IMR-90 (cell line): ENCODE measurements around the gene PDGFC. TPM values are rescaled to one million over a fixed set of nuclear protein-coding genes. Genes with fewer than 3 reads are reported as not detected.

Experiments used
- ATAC-seq: fragments of 200-7000 bp; cut with Tn5 transposase; 2 replicates; pipeline ENCODE4 v1.9.1; 2020; ENCODE audit warnings: low read depth, mild to moderate bottlenecking, moderate library complexity
- BruUV-seq: library from RNA; stranded (reverse); fragments of 400-500 nt; replicated peaks from 2 replicates; lab custom pipeline; 2021; lab: Mats Ljungman, UMichigan
- CTCF ChIA-PET: fragments of 300-600 bp; formaldehyde crosslinking; extraction: SDS; loops from one replicate; lab custom pipeline; 2021; ENCODE audit warnings: antibody characterized with exemption; lab: Yijun Ruan, JAX
- POLR2A ChIA-PET: fragments of 300-600 bp; sonication (Branson Sonifier 250); formaldehyde crosslinking; loops from one replicate; lab custom pipeline; 2022; ENCODE audit warnings: antibody characterized with exemption; ENCODE audit not compliant: unreplicated experiment; lab: Charles Lee
- DNase-seq: peaks from one replicate; pipeline ENCODE4 v3.0.0; 2013
- H2AFZ ChIP-seq: replicated peaks from 2 replicates; pipeline ENCODE3; 2013; ENCODE audit warnings: low read length, mild to moderate bottlenecking; ENCODE audit not compliant: poor library complexity
- H2AK5ac ChIP-seq: 2 replicates; pipeline ENCODE4 v1.6.1; 2013; ENCODE audit warnings: low read depth, low read length, inconsistent platforms
- H2AK9ac ChIP-seq: replicated peaks from 2 replicates; pipeline ENCODE3; 2013; ENCODE audit warnings: mild to moderate bottlenecking, low read depth, low read length, moderate library complexity; ENCODE audit not compliant: poor library complexity
- H2BK120ac ChIP-seq: 2 replicates; pipeline ENCODE4 v1.6.1; 2013; ENCODE audit warnings: low read depth, low read length, inconsistent platforms
- H2BK15ac ChIP-seq: 3 replicates; pipeline ENCODE4 v1.6.1; 2013; ENCODE audit warnings: low read depth, low read length, inconsistent platforms
- H2BK20ac ChIP-seq: 2 replicates; pipeline ENCODE4 v1.6.1; 2013; ENCODE audit warnings: low read depth, mild to moderate bottlenecking, inconsistent platforms, low read length, moderate library complexity
- H2BK5ac ChIP-seq: 2 replicates; pipeline ENCODE4 v1.6.1; 2013; ENCODE audit warnings: mild to moderate bottlenecking, low read depth, low read length, inconsistent platforms; ENCODE audit not compliant: poor library complexity, severe bottlenecking
- H3K14ac ChIP-seq: replicated peaks from 2 replicates; pipeline ENCODE4 v1.6.1; 2013; ENCODE audit warnings: low read depth, low read length, inconsistent platforms
- H3K18ac ChIP-seq: 2 replicates; pipeline ENCODE4 v1.6.1; 2013; ENCODE audit warnings: low read depth, low read length, control low read depth
- H3K23ac ChIP-seq: 2 replicates; pipeline ENCODE4 v1.6.1; 2013; ENCODE audit warnings: low read depth, low read length, inconsistent platforms
- H3K27ac ChIP-seq: 2 replicates; pipeline ENCODE4 v1.5.1; 2013; ENCODE audit warnings: mild to moderate bottlenecking, control low read depth, low read length; ENCODE audit not compliant: insufficient read depth
- H3K27me3 ChIP-seq: 2 replicates; pipeline ENCODE4 v1.6.1; 2013; ENCODE audit warnings: low read length; ENCODE audit not compliant: control insufficient read depth, insufficient read depth
- H3K36me3 ChIP-seq: 2 replicates; pipeline ENCODE4 v1.6.1; 2013; ENCODE audit warnings: low read length, mixed read lengths; ENCODE audit not compliant: control insufficient read depth, insufficient read depth
- H3K4ac ChIP-seq: 2 replicates; pipeline ENCODE4 v1.6.1; 2013; ENCODE audit warnings: low read depth, low read length, inconsistent platforms
- H3K4me1 ChIP-seq: 2 replicates; pipeline ENCODE4 v1.6.1; 2013; ENCODE audit warnings: low read length, mixed read lengths; ENCODE audit not compliant: control insufficient read depth, insufficient read depth
- H3K4me2 ChIP-seq: 2 replicates; pipeline ENCODE4 v1.6.1; 2013; ENCODE audit warnings: low read depth, mild to moderate bottlenecking, control low read depth, low read length, moderate library complexity
- H3K4me3 ChIP-seq: 2 replicates; pipeline ENCODE4 v1.5.1; 2013; ENCODE audit warnings: low read depth, mild to moderate bottlenecking, control low read depth, low read length, moderate library complexity; ENCODE audit not compliant: insufficient read depth
- H3K56ac ChIP-seq: 2 replicates; pipeline ENCODE4 v1.6.1; 2013; ENCODE audit warnings: low read length, inconsistent platforms; ENCODE audit not compliant: insufficient read depth; ENCODE audit errors: extremely low read depth
- H3K79me1 ChIP-seq, 2 experiments: 2 replicates each; pipeline ENCODE4 v1.6.1; 2013; ENCODE audit warnings: low read length in 2 of 2, inconsistent platforms in 1 of 2, low read depth in 1 of 2
- H3K9ac ChIP-seq: 2 replicates; pipeline ENCODE4 v1.6.1; 2013; ENCODE audit warnings: low read depth, low read length, control low read depth
- H3K9me1 ChIP-seq: 2 replicates; pipeline ENCODE4 v1.6.1; 2013; ENCODE audit warnings: low read length, inconsistent platforms; ENCODE audit not compliant: insufficient read depth
- H3K9me3 ChIP-seq: 2 replicates; pipeline ENCODE4 v1.6.1; 2013; ENCODE audit warnings: low read length; ENCODE audit not compliant: control insufficient read depth, insufficient read depth
- H4K20me1 ChIP-seq: 2 replicates; pipeline ENCODE4 v1.6.1; 2013; ENCODE audit warnings: low read length, inconsistent platforms; ENCODE audit not compliant: insufficient read depth
- H4K5ac ChIP-seq: 2 replicates; pipeline ENCODE4 v1.6.1; 2013; ENCODE audit warnings: mild to moderate bottlenecking, low read depth, low read length, control low read depth
- H4K8ac ChIP-seq, 2 experiments: 2 replicates each; pipeline ENCODE4 v1.6.1; 2013; ENCODE audit warnings: low read depth in 2 of 2, low read length in 2 of 2, control low read depth in 1 of 2, inconsistent platforms in 1 of 2
- H4K91ac ChIP-seq: 2 replicates; pipeline ENCODE4 v1.6.1; 2013; ENCODE audit warnings: low read depth, low read length, inconsistent platforms; ENCODE audit not compliant: insufficient read depth
- POLR2A ChIP-seq: IDR thresholded peaks from 2 replicates; pipeline ENCODE4 v1.6.1; 2012; ENCODE audit warnings: mild to moderate bottlenecking, low read depth, low read length
- WGBS, 2 experiments: methylation state at CpG; one replicate each; pipeline versions ENCODE4 v1.1.5 to v1.1.7; 2013; ENCODE audit warnings: missing lambda C conversion rate in 2 of 2; ENCODE audit not compliant: insufficient read length in 1 of 2; ENCODE audit errors: extremely low coverage in 2 of 2; 5-methylcytosine and 5-hydroxymethylcytosine counted together
- dilution Hi-C: fragments of 300-500 bp; cut with HindIII; formaldehyde crosslinking; loops from one replicate; pipeline ENCODE4 v1.14.3; 2018; ENCODE audit warnings: low sequenced_read_pairs; ENCODE audit not compliant: unreplicated experiment
- in situ Hi-C: fragments of 300-500 bp; cut with MboI; formaldehyde crosslinking; loops from 3 replicates; pipeline ENCODE4 v1.14.3; 2019; ENCODE audit warnings: low sequenced_read_pairs, inconsistent platforms, mixed read lengths
- intact Hi-C: fragments of 100-400 bp; cut with micrococcal nuclease; formaldehyde crosslinking; loops from 2 replicates; pipeline ENCODE4 v1.10.0; 2022
- polyA plus RNA-seq, 3 experiments: library from polyadenylated mRNA; depleted of rRNA; stranded (reverse); fragments of >200 nt; gene quantifications; 2 replicates each; pipeline ENCODE4 v1.2.3, GENCODE V29; 2012; ENCODE audit warnings: low replicate concordance in 1 of 3
- total RNA-seq: library from RNA; depleted of rRNA; stranded (reverse); fragments of >200 nt; gene quantifications from 2 replicates; pipeline ENCODE4 v1.2.3, GENCODE V29; 2012

The PDGFC gene
- total and polyA plus RNA-seq, 2 of the 4 experiments (the other 2 are of a cell fraction), result 19.8 to 90.7 TPM

DNA sequence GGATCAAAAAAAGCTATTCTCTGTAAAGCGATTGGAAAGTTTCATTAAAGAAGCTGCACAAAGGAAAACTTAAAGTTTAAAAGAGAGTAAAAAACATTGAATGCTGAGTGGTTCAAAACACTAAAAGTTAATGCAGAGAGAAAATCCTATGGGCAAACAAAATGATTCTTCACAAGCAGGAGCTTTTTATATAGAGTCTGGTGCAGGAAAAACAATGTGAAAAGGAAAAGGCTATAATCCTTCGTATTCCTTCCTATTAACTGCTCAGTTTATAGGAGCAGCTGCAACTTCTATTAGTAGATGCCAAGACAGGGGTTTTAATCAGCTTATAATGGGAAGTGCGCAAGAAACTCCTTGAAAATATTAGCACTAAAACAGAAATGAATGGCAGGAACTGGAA, 100.7 kb downstream of the PDGFC start:
- in situ Hi-C loops, result no loop called here
- Histone ChIP-seq H4K20me1 (no peaks in the 10 kb centered on the region), H4K5ac (no peak overlapping the region; the same call in 1 of the 2 replicates), H2AFZ (no peak overlapping the region), H3K4me1 (no peaks in the 10 kb centered on the region), H2BK15ac (no peak overlapping the region), H3K27ac (no peak overlapping the region), H3K4ac (no peak overlapping the region), H2AK9ac (no peak overlapping the region), H3K36me3 (no peaks in the 10 kb centered on the region), H4K8ac (no peak overlapping the region), H3K14ac (no peak overlapping the region), H3K56ac (no peak overlapping the region), H3K9me1 (no peaks in the 10 kb centered on the region), H3K4me2 (no peak overlapping the region), H3K27me3 (no peaks in the 10 kb centered on the region), H2BK20ac (no peak overlapping the region), H4K91ac (no peak overlapping the region), H3K9me3 (no peaks in the 10 kb centered on the region), H3K18ac (no peak overlapping the region), H3K79me1 (peaks cover 16 to 28% of the 10 kb centered on the region in 2 experiments), H2BK5ac (no peak overlapping the region), H2BK120ac (no peak overlapping the region), H3K23ac (no peak overlapping the region), H2AK5ac (no peak overlapping the region), H3K4me3 (no peak overlapping the region), H3K9ac (no peak overlapping the region)
- DNase-seq (no peak), ATAC-seq (no peak)
- ChIA-PET POLR2A (no interaction called here), CTCF (no interaction called here)
- 40% methylated on average over 1 of the region's 3 CpGs; no CpG with 5 or more reads in 1 of the 2 experiments for WGBS, 2 experiments
- no peak for TF ChIP-seq POLR2A
- BruUV-seq, result no TSS peak
- intact Hi-C loops, result no loop called here
- dilution Hi-C loops, result no loop called here
